DND-41 (cell line): ENCODE results near the gene TSNAX.
"Not testable (repeated sequence)": the region's sequence is repeated elsewhere in the genome, so short reads cannot be mapped to it uniquely, and the experiment has no call there.

ENCODE experiments used
- ATAC-seq: fragments of 200-7000 bp; cut with Tn5 transposase; 3 replicates; pipeline ENCODE4 v1.9.1; 2021; ENCODE audit warnings: low read depth; ENCODE audit not compliant: insufficient read depth
- DNase-seq: peaks from one replicate; pipeline ENCODE4 v3.0.0-alpha.2; 2020
- H2AFZ ChIP-seq: 2 replicates; pipeline ENCODE4 v1.6.0; 2012; ENCODE audit warnings: low read depth, low read length
- H3K27ac ChIP-seq: 2 replicates; pipeline ENCODE4 v1.5.1; 2012; ENCODE audit warnings: low read length, inconsistent platforms
- H3K27me3 ChIP-seq: fragments of 200-600 bp; sonication (generic); 2 replicates; pipeline ENCODE4 v1.6.0; 2012; ENCODE audit warnings: low read length, mild to moderate bottlenecking, inconsistent platforms; ENCODE audit not compliant: insufficient read depth, poor library complexity
- H3K36me3 ChIP-seq: 2 replicates; pipeline ENCODE4 v1.5.1; 2012; ENCODE audit warnings: low read length, inconsistent platforms; ENCODE audit not compliant: insufficient read depth
- H3K4me1 ChIP-seq: 2 replicates; pipeline ENCODE4 v1.5.1; 2012; ENCODE audit warnings: mild to moderate bottlenecking, low read length; ENCODE audit not compliant: insufficient read depth
- H3K4me2 ChIP-seq: 2 replicates; pipeline ENCODE4 v1.6.0; 2012; ENCODE audit warnings: mild to moderate bottlenecking, moderate library complexity, low read length, inconsistent platforms; ENCODE audit not compliant: insufficient read depth
- H3K4me3 ChIP-seq, 2 experiments: fragments of 200-600 bp in 1 of 2; shearing (Covaris generic) in 1 of 2; 2 replicates each; pipeline ENCODE4 v1.5.1; 2012 to 2016; ENCODE audit warnings: inconsistent platforms in 2 of 2, low read length in 2 of 2, mild to moderate bottlenecking in 2 of 2, low read depth in 1 of 2, moderate library complexity in 1 of 2
- H3K79me2 ChIP-seq: 2 replicates; pipeline ENCODE4 v1.6.0; 2012; ENCODE audit warnings: low read length, inconsistent platforms; ENCODE audit not compliant: insufficient read depth
- H3K9ac ChIP-seq: 2 replicates; pipeline ENCODE4 v1.6.0; 2012; ENCODE audit warnings: low read depth, mild to moderate bottlenecking, inconsistent platforms, low read length, moderate library complexity
- H3K9me3 ChIP-seq: 2 replicates; pipeline ENCODE4 v1.5.1; 2012; ENCODE audit warnings: low read length, moderate library complexity, mild to moderate bottlenecking, inconsistent platforms; ENCODE audit not compliant: insufficient read depth, severe bottlenecking
- H4K20me1 ChIP-seq: 2 replicates; pipeline ENCODE4 v1.6.0; 2012; ENCODE audit warnings: low read length; ENCODE audit not compliant: insufficient read depth
- EZH2 ChIP-seq: IDR thresholded peaks from 3 replicates; pipeline ENCODE4 v1.6.1; 2012; ENCODE audit warnings: borderline replicate concordance, low read depth, mild to moderate bottlenecking, moderate library complexity, low read length, inconsistent platforms; ENCODE audit not compliant: severe bottlenecking
- TF ChIP-seq, protein P1 (sequence below): IDR thresholded peaks from 2 replicates; pipeline ENCODE4 v1.5.1; 2012; ENCODE audit warnings: borderline replicate concordance, low read length, moderate library complexity, mild to moderate bottlenecking; ENCODE audit not compliant: poor library complexity, severe bottlenecking; ENCODE audit errors: extremely low read depth

Gene TSNAX

DNA sequence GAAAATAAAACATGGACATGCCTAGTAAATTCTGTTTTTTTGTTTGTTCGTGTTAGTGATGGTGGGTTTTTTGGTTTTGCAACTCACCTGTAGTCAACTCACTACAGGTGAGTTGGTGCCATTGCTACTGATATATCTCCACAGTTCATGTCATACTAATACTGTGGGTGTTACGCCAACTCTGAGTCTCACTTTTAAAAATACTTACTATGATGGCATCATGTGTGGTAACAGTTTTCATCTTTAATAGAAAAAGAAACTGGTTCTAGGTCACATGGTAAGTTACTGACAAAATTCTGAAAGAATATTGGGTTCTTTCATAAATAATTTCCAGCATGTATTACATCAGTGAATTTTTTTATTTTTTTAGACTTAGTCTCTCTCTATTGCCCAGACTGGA is 38.0 kb downstream of the TSNAX start:
- Histone ChIP-seq H3K9me3 (no peaks in the 10 kb centered on the region), H3K27me3 (no peaks in the 10 kb centered on the region), H2AFZ (no peak overlapping the region), H3K36me3 (peaks cover 36% of the 10 kb centered on the region), H3K79me2 (no peaks in the 10 kb centered on the region), H3K4me3 (no peak overlapping the region), H3K9ac (no peak overlapping the region), H3K27ac (no peak overlapping the region), H3K4me1 (no peaks in the 10 kb centered on the region), H4K20me1 (no peaks in the 10 kb centered on the region), H3K4me2 (no peak overlapping the region)
- TF ChIP-seq, protein P1, sequence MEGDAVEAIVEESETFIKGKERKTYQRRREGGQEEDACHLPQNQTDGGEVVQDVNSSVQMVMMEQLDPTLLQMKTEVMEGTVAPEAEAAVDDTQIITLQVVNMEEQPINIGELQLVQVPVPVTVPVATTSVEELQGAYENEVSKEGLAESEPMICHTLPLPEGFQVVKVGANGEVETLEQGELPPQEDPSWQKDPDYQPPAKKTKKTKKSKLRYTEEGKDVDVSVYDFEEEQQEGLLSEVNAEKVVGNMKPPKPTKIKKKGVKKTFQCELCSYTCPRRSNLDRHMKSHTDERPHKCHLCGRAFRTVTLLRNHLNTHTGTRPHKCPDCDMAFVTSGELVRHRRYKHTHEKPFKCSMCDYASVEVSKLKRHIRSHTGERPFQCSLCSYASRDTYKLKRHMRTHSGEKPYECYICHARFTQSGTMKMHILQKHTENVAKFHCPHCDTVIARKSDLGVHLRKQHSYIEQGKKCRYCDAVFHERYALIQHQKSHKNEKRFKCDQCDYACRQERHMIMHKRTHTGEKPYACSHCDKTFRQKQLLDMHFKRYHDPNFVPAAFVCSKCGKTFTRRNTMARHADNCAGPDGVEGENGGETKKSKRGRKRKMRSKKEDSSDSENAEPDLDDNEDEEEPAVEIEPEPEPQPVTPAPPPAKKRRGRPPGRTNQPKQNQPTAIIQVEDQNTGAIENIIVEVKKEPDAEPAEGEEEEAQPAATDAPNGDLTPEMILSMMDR: no peak
- no peak for TF ChIP-seq EZH2
- ATAC-seq (no peak), DNase-seq (no peak)

GRCh38 chr1:231570262-231570661 is 41.8 kb downstream of the TSNAX start:
- not testable (repeated sequence) for H3K9me3 ChIP-seq, H2AFZ ChIP-seq, DNase-seq, H3K4me3 ChIP-seq, H3K27ac ChIP-seq, H3K79me2 ChIP-seq, H3K9ac ChIP-seq, ATAC-seq, H3K27me3 ChIP-seq, H3K4me1 ChIP-seq, H3K4me2 ChIP-seq, H4K20me1 ChIP-seq
- H3K36me3 ChIP-seq: peaks cover 13% of the 10 kb centered on the region

DNA sequence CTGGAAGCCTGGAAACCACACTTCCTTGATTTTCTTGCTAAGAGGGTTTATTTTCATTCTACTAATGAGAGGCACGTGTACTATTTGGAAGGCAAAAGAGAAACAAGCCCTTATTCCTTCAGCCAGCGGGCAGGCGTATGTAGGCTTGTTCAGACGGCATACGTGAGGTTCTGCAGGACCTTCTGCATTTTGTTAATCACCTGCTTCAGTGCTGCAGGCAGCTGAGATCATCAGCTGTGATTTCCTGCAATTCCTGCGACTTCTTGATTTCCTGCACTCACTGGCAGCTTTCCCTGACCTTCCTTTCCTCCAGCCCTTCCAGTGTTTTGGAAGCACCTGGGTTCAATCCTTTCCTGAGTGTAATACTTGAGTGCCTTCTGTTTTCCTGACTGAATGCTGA is 43.4 kb downstream of the TSNAX start:
- Histone ChIP-seq H3K4me3 (no peak overlapping the region), H3K79me2 (no peaks in the 10 kb centered on the region), H3K36me3 (peaks cover 8% of the 10 kb centered on the region; the same call in 1 of the 2 replicates), H3K4me2 (no peak overlapping the region), H3K9me3 (no peaks in the 10 kb centered on the region), H3K27me3 (no peaks in the 10 kb centered on the region), H3K27ac (no peak overlapping the region), H3K4me1 (no peaks in the 10 kb centered on the region), H3K9ac (no peak overlapping the region), H2AFZ (no peak overlapping the region), H4K20me1 (no peaks in the 10 kb centered on the region)
- ATAC-seq: no peak
- no peak for TF ChIP-seq EZH2
- TF ChIP-seq, protein P1: no peak
- DNase-seq: no peak

DNA sequence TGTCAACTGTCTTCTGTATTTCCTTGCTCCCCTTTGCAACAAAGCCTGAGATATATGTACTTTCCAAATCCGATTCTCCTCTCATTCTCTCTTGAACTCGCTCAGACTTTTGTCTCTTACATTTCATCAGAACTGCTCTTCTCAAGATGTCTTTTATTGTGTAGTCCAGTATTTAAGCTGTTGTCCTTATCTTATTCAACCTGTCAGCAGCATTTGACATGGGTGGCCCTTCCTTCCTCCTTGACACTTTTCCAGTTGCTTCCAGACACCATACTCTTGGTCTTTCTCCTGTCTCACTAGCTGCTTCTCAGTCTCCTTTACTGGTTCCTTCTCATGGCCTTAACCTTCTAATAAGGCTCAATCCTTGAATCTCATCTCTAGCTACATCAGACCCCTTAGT is 47.0 kb downstream of the TSNAX start:
- ATAC-seq: no peak
- no peak for TF ChIP-seq EZH2
- TF ChIP-seq, protein P1: no peak

More for the DNA sequence above, 47.0 kb downstream of the TSNAX start:
- Histone ChIP-seq H3K79me2 (no peaks in the 10 kb centered on the region), H3K27ac (no peak overlapping the region), H3K9ac (no peak overlapping the region), H3K27me3 (no peaks in the 10 kb centered on the region), H4K20me1 (no peaks in the 10 kb centered on the region), H3K4me1 (no peaks in the 10 kb centered on the region), H3K9me3 (no peaks in the 10 kb centered on the region), H2AFZ (no peak overlapping the region), H3K4me3 (no peak overlapping the region), H3K36me3 (no peaks in the 10 kb centered on the region), H3K4me2 (no peak overlapping the region)
- DNase-seq: no peak
